ENCODE measurements around the gene COL6A2. TPM values are rescaled to one million over a fixed set of nuclear protein-coding genes. Genes with fewer than 3 reads are reported as not detected.

The COL6A2 gene
- total and polyA plus RNA-seq, 2 of the 13 experiments (the other 11 are each of a cell fraction or from before 2014, with no cell fraction given): 0.07 to 0.41 TPM

- TF ChIP-seq HNF1A (IDR thresholded peaks at IDR 0.05; ENCODE audit: low read depth) (0 out of 2 replicates have a peak, but pooled peaks have one; percentile 24), HNF1A (CRISPR knock-in tag; IDR thresholded peaks at IDR 0.05; ENCODE audit: borderline replicate concordance) (no peak), ZMYM2 (CRISPR knock-in tag; IDR thresholded peaks at IDR 0.05) (peak; percentile 41; the same call in 1 of the 2 replicates), CEBPB (IDR thresholded peaks at IDR 0.05; ENCODE audit: borderline replicate concordance, low read depth, low read length) (no peak), MBNL3 (CRISPR knock-in tag; conservative IDR thresholded peaks at IDR 0.05) (no peak), SP5 (CRISPR knock-in tag; IDR thresholded peaks at IDR 0.05; ENCODE audit: borderline replicate concordance, low read depth) (0 out of 2 replicates have a peak, but pooled peaks have one; percentile 30), SAP130 (CRISPR knock-in tag; IDR thresholded peaks at IDR 0.05; ENCODE audit: low read depth) (peak; percentile 85), CBX1 (IDR thresholded peaks at IDR 0.05; ENCODE audit: low read depth) (no peak), ZFP41 (CRISPR knock-in tag; IDR thresholded peaks at IDR 0.05; ENCODE audit: borderline replicate concordance) (no peak), HBP1 (CRISPR knock-in tag; IDR thresholded peaks at IDR 0.05; ENCODE audit: low read depth) (no peak), NFIC (IDR thresholded peaks at IDR 0.05; ENCODE audit: low read length) (no peak), ATF4 (CRISPR knock-in tag; IDR thresholded peaks at IDR 0.05) (no peak), ZBTB37 (CRISPR knock-in tag; IDR thresholded peaks at IDR 0.05) (no peak), CC2D1A (CRISPR knock-in tag; IDR thresholded peaks at IDR 0.05) (0 out of 2 replicates have a peak, but pooled peaks have one; percentile 22), REPIN1 (CRISPR knock-in tag; IDR thresholded peaks at IDR 0.05; ENCODE audit: borderline replicate concordance, low read depth) (0 out of 2 replicates have a peak, but pooled peaks have one; percentile 60), JUN (CRISPR knock-in tag; IDR thresholded peaks at IDR 0.05) (no peak), IKZF5 (CRISPR knock-in tag; IDR thresholded peaks at IDR 0.05) (no peak), WIZ (CRISPR knock-in tag; IDR thresholded peaks at IDR 0.05) (no peak)
These were observed 55.6 kb downstream of the COL6A2 start (continued) for GRCh38 chr21:46153247-46154154.
